HL-60 (cell line): Measurements from ENCODE around the gene AK9.
"Not testable (repeated sequence)": the region's sequence is repeated elsewhere in the genome, so short reads cannot be mapped to it uniquely, and the experiment has no call there.

Experiments used
- DNase-seq, 2 experiments: peaks; one replicate each; pipeline ENCODE4 v3.0.0-alpha.2; 2010 to 2020; ENCODE audit warnings: low read depth in 1 of 2, low spot score in 1 of 2
- H3K27ac ChIP-seq: fragments of 250-450 bp; sonication (Bioruptor Pico); replicated peaks from 2 replicates; pipeline ENCODE4 v1.5.1; 2020; ENCODE audit warnings: mild to moderate bottlenecking, moderate library complexity
- H3K27me3 ChIP-seq: fragments of 250-450 bp; sonication (Bioruptor Pico); 2 replicates; pipeline ENCODE4 v1.5.1; 2021; ENCODE audit warnings: mild to moderate bottlenecking, moderate library complexity; ENCODE audit not compliant: insufficient read depth, poor library complexity, severe bottlenecking
- H3K4me3 ChIP-seq: replicated peaks from 2 replicates; pipeline ENCODE4 v1.5.1; 2011; ENCODE audit warnings: mild to moderate bottlenecking, control low read depth, low read length; ENCODE audit not compliant: insufficient read depth
- GABPA ChIP-seq: IDR thresholded peaks from 2 replicates; pipeline ENCODE4 v1.6.1; 2012; ENCODE audit warnings: low read depth
- POLR2AphosphoS5 ChIP-seq: IDR thresholded peaks from 2 replicates; pipeline ENCODE4 v1.6.1; 2012; ENCODE audit warnings: low read depth
- SPI1 ChIP-seq: IDR thresholded peaks from 2 replicates; pipeline ENCODE4 v1.6.1; 2012; ENCODE audit warnings: low read depth, mild to moderate bottlenecking, borderline replicate concordance
- TF ChIP-seq, protein P1 (sequence below): IDR thresholded peaks from 2 replicates; pipeline ENCODE4 v1.6.1; 2012; ENCODE audit warnings: low read depth; ENCODE audit not compliant: insufficient replicate concordance
- TF ChIP-seq, protein P2 (sequence below): IDR thresholded peaks from one replicate; pipeline ENCODE4 v1.5.1; 2011; ENCODE audit warnings: low read length, control low read depth, inconsistent platforms; ENCODE audit not compliant: insufficient read depth

The AK9 gene

DNA sequence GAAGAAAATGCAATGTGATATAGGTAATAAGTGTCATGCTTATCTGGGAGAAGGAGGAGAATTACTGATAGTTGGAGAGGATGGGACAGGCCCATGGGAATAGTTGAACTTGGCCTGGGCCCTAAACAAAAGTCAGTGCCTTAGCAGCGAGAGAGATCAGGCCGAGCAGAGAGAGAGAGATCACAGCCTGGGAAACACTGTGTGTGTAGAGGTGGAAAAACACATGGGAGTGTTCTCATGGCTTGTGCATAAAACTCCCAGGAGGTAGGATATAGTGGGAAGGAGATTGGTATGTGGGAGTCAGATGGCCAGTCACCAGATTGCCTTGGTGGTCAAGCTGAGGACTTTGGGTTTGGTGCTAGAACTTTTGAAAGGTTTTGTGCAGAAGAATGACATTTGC, 47.7 kb upstream of the AK9 start:
- Histone ChIP-seq H3K27me3 (no peaks in the 10 kb centered on the region), H3K4me3 (no peak overlapping the region), H3K27ac (no peak overlapping the region)
- TF ChIP-seq POLR2AphosphoS5 = no peak
- TF ChIP-seq, protein P1, sequence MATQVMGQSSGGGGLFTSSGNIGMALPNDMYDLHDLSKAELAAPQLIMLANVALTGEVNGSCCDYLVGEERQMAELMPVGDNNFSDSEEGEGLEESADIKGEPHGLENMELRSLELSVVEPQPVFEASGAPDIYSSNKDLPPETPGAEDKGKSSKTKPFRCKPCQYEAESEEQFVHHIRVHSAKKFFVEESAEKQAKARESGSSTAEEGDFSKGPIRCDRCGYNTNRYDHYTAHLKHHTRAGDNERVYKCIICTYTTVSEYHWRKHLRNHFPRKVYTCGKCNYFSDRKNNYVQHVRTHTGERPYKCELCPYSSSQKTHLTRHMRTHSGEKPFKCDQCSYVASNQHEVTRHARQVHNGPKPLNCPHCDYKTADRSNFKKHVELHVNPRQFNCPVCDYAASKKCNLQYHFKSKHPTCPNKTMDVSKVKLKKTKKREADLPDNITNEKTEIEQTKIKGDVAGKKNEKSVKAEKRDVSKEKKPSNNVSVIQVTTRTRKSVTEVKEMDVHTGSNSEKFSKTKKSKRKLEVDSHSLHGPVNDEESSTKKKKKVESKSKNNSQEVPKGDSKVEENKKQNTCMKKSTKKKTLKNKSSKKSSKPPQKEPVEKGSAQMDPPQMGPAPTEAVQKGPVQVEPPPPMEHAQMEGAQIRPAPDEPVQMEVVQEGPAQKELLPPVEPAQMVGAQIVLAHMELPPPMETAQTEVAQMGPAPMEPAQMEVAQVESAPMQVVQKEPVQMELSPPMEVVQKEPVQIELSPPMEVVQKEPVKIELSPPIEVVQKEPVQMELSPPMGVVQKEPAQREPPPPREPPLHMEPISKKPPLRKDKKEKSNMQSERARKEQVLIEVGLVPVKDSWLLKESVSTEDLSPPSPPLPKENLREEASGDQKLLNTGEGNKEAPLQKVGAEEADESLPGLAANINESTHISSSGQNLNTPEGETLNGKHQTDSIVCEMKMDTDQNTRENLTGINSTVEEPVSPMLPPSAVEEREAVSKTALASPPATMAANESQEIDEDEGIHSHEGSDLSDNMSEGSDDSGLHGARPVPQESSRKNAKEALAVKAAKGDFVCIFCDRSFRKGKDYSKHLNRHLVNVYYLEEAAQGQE = no peak
- TF ChIP-seq, protein P2, sequence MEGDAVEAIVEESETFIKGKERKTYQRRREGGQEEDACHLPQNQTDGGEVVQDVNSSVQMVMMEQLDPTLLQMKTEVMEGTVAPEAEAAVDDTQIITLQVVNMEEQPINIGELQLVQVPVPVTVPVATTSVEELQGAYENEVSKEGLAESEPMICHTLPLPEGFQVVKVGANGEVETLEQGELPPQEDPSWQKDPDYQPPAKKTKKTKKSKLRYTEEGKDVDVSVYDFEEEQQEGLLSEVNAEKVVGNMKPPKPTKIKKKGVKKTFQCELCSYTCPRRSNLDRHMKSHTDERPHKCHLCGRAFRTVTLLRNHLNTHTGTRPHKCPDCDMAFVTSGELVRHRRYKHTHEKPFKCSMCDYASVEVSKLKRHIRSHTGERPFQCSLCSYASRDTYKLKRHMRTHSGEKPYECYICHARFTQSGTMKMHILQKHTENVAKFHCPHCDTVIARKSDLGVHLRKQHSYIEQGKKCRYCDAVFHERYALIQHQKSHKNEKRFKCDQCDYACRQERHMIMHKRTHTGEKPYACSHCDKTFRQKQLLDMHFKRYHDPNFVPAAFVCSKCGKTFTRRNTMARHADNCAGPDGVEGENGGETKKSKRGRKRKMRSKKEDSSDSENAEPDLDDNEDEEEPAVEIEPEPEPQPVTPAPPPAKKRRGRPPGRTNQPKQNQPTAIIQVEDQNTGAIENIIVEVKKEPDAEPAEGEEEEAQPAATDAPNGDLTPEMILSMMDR = no peak
- no peak for TF ChIP-seq GABPA
- no peak for TF ChIP-seq SPI1
- no peak for DNase-seq

DNA sequence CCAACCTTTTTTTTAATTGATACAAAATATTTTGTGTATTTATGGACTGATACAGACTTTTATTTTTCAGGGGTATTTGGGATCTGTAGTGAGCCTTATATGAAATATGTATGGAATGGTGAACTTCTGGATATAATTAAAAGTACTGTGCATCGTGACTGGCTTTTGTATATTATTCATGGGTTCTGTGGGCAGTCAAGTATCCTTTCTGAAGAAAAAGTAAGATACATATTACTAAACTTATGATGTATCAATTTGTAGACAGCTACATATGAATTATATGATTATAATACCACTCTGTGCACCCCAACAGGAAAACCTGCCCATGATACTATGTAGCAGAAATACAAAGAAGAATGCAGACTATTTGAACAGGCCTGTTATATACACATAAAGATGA, 47.3 kb upstream of the AK9 start:
- Histone ChIP-seq H3K4me3 (no peak overlapping the region), H3K27ac (no peak overlapping the region), H3K27me3 (no peaks in the 10 kb centered on the region)
- no peak for DNase-seq
- TF ChIP-seq GABPA = no peak
- no peak for TF ChIP-seq POLR2AphosphoS5
- TF ChIP-seq, protein P1 = no peak
- no peak for TF ChIP-seq SPI1
- TF ChIP-seq, protein P2 = no peak

DNA sequence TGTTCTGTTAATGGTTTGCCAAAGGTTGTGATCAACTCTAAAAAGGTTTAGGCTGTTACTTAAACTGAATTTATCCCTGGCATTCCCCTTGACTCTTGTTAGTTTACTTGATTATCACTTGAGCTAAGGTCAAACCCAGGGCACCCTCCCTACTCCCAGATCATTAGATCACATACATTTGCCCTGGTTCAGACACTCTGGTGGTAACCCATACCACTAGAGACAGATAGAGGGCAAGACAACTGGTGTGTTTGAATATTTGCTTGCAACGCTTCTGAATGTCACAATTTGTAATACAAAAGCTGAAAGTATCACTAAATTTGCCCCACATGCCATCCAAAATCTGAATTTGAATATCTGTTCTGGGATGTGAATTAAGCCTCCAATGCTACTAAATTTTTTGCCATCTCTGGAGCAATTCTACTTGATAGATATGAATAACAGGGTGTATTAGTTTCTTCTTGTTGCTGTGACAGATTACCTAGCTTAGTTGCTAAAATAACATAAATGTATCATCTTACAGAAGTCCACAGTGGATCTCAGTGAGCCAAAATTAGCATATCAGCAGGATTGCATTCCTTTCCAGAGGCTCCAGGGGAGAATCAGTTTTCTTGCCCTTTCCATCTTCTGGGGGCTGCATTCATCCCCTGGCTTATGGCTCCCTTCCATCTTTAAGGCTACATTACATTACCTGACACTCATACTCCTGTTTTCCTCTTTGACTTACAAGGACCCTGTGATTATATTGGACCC, 45.4 kb upstream of the AK9 start:
- Histone ChIP-seq H3K27me3 (no peaks in the 10 kb centered on the region), H3K27ac (no peak overlapping the region), H3K4me3 (no peak overlapping the region)
- no peak for DNase-seq
- no peak for TF ChIP-seq POLR2AphosphoS5
- TF ChIP-seq SPI1 = no peak
- TF ChIP-seq, protein P1 = no peak
- TF ChIP-seq, protein P2 = no peak
- TF ChIP-seq GABPA = no peak

DNA sequence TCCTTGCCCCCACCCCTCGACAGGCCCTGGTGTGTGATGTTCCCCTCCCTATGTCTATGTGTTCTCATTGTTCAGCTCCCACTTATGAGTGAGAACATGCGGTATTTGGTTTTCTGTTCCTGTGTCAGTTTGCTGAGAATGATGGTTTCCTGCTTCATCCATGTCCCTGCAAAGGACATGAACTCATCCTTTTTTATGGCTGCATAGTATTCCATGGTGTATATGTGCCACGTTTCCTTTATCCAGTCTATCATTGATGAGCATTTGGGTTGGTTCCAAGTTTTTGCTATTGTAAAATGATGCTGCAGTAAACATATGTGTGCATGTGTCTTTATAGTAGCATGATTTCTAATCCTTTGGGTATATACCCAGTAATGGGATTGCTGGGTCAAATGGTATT, 34.2 kb upstream of the AK9 start:
- H3K4me3 ChIP-seq, H3K27ac ChIP-seq, H3K27me3 ChIP-seq, DNase-seq: not testable (repeated sequence)
